GM21367 (cell line): ENCODE data around the gene GPS1.

Experiments used
- ATAC-seq: cut with Tn5 transposase; IDR thresholded peaks from one replicate; pipeline ENCODE4 v1.9.1; 2021; ENCODE audit not compliant: unreplicated experiment

GPS1 gene

DNA sequence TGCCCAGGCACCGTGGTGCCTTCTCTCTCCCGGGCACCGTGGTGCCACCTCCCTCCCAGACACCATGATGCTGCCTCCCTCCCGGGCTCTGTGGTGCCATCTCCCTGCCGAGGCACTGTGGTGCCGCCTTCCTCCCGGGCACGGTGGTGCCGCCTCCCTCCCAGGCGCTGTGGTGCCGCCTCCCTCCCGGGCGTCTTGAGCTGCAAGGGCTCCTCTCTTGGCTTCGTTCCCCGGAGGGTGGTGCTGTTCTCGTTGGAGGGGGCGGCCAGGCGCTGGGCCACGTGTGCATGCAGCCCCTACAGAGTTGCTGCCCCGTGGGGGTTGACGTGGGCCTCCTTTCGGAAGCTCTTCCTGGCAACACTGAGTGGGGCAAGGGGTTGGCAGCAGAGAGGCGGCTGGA, 37.3 kb upstream of the GPS1 start:
- ATAC-seq, result no peak

DNA sequence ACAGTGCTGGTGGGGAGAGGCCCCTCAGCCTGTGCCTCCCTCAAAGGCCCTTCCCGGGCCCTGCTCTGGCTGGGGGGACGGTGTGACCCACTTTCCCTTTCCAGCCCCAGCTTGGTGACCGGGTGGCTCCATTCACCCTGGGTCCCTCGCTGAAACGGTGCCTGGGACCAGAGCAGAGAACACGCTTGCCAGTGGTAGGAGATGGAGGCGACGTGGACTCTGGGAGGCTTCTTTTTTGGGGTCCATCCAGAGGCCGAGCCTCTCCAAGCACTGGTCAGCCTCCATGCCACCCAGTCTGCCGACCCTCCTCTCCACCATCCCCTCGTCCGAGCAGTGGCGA, 36.8 kb upstream of the GPS1 start:
- no peak for ATAC-seq

DNA sequence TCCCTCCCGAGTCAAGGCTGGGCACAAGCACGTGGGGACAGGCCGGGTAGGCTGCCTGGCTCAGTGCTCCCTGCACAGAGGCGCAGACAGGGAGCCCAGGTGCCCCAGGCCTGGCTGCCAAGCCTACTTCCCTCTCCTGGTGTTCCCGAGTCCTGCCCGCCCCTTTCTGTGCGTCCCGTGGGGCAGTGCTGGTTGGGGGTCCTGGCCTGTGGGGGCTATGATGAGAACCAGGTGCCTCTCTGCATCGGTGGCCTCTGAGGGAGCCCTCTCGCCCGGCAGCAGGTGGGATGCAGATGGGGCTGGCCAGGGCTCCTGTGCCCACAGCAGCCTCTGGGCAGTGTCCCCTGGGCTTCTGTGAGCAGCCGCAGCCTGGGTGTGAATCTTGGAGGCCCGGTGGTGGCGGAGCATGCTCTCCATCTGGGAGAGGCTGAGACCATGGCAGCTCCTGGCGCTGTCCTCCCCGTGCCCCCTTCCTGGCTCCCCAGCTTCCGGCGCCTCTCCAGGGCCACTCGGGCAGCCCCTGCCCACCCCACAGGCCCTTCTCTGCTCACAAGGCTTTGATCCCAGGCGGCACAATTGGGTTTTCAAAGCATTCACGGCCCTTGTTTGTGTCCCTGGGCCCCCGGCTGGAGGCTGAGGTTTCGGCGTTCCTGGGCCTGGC, 36.3 kb upstream of the GPS1 start:
- ATAC-seq, result no peak

DNA sequence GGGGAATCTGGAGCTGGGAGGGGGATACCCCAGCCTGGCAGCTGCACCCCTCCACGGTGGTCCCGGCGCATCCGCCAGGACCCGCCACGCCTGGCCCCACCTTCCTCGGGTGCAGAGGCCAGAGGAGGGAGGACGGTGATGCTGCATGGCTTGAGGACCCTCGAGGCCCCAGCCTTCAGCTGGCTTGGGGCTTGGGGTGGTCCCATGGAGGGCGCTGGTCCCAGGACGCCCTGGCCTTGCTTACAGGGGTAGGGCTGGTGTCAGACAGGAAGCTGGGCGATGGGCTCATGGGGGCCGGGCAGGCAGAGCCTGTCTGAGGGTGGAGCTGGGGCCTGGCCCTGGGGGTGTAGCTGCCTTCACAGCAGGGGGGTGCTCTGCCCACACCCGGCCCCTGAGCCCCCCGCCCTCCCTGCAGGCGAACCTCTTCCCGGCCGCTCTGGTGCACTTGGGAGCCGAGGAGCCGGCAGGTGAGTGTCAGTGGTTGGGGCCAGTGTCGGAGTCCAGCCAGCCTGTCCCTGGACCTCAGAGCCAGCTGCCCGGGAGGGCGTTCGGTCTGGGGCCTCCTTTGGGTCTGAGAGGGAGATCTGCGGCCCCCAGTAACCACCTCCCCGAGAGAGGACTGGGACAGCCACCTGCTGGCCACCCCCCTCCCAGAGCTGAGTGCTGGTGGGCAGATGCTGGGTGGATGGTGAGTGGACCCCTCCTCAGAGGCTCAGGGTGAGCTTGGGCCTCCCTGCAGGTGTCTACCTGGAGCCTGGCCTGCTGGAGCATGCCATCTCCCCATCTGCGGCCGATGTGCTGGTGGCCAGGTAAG, 35.4 kb upstream of the GPS1 start:
- no peak for ATAC-seq

DNA sequence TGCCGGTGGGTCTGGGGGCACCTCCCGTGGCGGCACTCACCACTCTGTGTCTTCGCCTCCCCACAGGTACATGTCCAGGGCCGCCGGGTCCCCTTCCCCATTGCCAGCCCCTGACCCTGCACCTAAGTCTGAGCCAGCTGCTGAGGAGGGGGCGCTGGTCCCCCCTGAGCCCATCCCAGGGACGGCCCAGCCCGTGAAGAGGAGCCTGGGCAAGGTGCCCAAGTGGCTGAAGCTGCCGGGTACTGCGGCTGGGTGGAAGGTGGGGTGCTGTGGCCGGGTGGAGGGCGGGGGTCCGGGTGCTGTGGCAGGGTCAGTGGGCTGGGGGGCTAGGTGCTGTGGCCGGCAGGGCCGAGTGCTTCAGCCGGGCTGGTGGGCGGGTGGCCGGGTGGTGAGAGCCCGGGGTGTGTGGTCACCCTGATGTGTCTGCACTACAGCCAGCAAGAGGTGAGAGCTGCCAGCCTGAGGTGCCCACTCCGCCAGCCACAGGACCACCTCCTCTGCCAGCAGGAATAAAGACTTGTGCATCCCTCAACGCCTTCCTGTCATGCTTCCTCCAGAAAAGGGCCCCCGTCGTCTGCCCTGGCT, 34.7 kb upstream of the GPS1 start:
- no peak for ATAC-seq

DNA sequence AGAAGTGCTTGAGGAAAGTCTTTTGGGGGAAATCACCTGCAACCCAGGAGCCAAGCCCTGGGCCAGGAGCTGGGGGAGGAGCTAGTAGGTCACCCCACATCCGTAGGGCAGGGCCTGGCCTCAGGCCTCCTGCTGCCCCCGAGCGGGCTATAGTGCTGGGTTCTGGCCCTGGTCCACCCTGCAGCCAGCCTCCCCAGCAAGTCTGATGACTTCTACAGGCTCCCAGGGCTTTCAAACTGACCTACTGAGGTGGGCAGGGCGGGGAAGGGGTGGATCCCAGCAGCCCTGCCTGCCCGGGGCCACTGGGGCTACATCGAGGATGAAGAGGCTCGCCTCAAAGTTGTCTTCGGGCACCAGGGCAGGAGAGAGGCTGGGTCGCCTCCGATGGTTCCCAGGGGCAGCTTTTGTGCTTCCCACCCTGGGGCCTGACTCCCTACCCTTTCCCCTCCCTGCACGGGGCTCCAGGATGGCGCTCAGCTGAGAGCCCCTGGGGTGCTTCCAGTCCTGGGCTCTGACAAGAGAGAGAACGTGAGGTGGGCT, 34.0 kb upstream of the GPS1 start:
- ATAC-seq, result no peak

DNA sequence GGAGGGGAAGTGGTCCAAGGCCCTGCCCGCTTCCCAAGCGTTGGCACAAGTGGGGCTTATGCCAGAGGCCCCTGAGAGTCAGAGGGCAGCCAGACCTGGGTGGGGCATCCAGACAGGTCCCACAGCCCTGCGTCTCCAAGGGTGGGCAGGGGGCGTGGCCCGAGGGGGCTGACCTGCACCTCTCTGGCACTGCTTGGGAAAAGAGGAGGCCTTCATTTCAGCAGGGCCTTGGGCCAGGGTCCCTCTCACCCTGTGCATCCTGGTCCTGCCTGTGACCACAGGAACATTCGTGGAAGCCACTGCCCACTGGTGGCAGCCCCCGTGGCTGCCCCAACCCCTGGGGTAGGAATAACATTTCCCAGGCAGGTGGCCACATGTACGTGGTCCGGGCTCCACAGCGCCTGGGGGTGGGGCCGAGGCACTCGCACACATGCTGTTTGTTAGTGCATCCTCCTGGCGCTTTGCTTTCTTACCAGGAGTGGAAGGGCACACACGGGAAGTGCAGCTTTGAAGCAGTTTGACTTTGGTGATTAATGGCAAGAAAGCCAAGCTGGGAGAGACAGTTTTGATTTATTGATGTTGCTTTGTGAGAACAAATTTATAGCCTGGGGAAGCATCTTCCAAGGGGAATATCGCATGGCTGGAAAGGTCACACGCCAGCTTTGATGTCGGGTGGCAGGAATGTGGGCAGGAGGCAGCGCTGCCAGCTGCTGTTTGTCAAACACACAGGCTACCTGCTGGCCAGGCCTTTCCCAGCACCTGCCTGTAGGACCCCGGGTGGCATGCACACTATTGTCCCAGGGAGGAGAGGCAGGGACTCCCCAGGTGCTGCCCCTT, 33.3 kb upstream of the GPS1 start:
- ATAC-seq, result no peak

DNA sequence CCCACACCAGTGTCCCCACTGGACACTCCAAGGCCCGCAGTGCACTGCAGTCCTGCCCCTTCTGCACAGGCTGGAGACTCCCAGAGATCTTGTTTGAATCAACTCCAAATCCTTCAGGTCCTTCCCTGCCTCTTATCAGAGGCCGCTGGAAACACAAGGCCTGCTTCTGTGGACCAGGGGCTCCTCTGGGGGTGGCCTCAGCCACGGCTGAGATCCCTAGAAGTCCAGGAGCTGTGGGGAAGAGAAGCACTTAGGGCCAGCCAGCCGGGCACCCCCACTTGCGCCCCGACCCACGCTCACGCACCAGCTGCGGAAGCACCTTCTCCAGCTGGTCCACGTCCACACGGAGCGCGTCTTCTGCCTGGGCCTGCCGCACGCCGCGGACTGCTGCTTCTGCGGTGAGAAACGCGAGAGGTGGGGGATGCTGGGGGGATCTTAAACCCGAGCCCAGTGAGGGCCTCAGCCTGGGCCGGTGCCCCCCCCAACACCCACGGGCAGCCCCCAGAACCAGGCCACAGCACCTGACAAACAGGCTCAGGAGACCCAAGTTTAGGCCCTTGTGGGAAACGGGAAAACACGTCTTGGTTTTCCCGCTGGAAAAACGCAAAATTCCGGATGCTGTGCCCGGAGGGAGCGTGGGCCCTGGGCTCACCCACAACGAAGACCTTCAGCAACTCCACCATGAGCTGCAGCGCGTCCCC, 32.6 kb upstream of the GPS1 start:
- no peak for ATAC-seq

DNA sequence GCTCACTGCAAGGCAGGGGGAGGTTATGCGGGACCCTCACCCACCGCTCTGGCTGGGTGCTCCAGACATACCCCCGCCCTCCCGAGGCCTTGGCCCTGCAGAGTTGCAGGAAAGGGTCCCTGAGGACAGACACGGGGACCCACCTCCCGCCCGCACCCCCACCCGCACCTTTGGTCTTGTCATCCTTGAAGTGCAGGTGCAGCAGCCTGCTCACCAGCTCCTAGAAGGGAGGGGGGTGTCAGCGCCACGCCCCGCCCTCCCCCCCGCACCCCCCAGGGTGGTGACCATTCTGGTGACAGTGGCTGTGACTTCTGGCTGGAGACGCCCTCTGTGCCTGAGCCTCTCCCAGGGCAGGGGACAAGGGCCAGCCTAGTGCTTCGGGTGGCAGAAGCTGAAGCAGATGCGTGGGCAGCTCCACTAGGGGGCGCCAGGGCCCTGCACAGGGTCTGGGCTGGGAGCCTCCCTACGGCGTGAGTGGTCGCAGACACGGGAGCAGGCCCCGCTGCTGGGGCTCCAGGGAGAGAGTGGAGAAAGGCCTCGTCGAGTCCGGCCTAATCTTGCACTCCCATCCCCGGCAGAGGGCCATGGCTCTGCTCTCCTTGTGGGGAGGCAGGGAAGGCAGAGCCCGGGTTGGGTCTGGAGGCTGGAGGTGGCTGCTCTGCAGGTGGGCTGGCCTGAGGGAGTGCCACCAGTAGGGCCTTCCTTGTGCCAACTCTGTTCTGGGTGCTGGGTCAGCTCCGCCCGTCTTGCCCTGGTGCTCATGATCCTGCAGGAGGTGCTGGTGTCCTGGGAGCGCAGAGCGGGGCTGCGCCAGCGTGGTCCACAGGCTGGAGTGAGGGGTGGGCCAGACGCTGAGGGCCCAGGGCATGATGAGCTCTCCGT, 31.8 kb upstream of the GPS1 start:
- ATAC-seq, result no peak

DNA sequence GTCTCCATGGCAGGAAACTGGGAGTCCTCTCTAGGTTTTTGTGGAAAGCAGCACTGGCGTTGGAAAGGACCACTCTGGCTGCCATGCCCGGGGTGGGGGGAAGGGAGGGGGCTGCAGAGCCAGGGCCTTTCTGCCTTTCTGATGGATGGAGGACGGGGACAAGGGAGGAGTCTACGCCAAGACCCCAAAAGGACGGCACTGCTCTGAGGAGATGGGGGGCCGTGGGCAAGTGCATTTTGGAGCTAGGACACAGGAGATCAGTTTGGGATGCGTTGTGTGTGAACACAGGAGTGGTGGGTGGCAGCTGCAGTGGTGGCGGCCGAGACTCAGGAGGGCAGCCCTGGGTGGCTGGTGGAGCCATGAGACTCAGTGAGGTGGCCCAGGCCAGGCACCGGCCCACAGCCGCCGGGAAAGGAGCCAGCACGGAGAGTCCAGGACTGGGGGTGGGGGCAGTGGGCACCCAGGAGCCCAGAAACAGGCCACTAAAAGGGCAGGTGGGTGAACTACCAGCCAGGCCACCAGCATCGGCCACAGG, 31.1 kb upstream of the GPS1 start:
- ATAC-seq, result no peak

DNA sequence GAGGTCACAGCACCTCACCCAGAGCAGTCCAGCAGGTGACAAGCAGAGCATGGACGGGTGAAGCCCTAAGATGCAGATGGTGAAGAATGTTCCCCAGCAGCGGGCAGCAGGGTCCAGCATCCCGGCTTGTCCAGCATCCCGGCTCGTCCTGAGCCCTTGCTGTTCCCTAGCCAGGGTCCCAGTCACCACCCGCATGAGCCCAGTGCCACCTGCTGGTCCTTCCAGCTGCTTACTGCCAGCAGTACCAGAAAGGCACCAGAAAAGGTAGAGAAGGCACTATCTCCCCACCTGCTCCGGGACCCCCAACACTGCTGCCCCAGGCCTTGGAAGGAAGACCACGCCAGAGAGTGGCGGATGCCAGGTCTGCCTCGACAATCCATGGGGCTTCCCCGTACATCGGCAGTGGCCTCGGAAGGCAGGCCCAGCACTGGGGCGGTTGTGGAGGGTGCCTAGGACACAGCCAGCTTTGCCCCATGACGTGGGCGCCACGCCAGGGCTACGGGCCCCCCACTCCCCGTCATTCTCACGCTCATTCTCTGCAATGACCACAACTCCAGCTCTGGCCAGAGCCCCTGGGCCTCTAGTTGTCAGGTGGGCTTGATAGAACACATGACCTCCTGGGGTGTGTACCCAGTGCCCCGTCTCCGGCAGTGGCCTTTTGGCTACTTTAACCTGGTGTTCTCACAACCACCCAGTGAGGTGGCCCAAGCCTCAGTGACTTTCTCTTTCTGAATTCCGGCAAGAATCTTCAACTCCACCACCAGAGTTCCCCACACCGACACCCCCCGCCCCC, 30.4 kb upstream of the GPS1 start:
- ATAC-seq, result no peak

DNA sequence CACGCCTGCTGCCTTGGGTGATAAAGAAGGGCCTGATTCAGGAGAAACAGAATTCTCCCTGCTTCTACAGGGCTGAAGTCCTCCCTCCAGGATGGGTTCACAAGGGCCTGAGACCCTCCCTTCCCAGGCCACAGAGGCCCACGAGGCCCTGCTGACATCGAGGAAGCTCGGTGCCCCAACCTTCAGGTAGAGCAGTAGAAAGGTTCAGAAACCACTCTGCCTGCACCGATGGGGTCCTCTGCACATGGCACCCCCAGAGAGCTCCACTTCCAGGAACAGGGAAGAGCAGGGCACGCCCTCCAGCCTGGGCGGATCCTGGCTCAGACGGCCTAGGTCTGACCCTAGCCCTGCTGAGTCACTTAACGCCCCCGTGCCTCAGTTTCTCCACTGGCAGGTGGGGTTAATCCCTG, 29.8 kb upstream of the GPS1 start:
- no peak for ATAC-seq

DNA sequence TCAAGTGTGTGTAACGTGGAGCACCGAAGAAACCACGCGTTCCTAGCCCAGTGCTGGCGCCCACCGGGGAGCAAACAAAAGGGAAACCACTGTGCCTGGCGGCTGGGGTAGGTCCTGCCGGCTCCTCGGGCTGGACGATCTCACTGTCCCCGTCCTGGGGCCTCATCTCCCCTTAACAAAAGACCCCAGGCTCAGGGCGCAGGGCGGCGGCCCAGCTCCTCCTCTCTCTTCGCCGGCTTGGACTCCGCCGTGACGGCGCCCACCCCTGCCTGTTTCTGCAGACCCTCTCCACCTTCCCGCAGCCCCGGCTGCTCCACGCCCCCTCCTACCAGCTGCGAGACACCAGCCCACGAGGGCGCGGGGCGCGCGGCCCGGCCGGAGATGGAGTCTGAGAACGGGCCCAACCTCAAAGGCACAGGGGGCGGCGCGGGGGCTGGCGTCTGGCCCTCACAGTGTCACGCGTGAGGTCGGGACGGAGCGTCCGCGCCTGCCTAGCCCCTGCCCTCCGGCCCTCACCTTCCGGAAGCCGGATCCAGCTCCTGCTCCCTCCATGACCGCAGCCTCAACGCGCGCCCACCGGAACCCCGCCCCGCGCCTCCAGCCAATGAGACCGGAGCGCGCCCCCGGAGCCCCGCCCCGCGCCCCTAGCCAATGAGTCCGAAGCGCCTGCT, 29.3 kb upstream of the GPS1 start, which contains the start of gene CENPX:
CENPX (minus strand) TSS at position 569 of the 671 bp plus-strand sequence; CDS start at position 552, 17 bp downstream.
- ATAC-seq, result no peak

DNA sequence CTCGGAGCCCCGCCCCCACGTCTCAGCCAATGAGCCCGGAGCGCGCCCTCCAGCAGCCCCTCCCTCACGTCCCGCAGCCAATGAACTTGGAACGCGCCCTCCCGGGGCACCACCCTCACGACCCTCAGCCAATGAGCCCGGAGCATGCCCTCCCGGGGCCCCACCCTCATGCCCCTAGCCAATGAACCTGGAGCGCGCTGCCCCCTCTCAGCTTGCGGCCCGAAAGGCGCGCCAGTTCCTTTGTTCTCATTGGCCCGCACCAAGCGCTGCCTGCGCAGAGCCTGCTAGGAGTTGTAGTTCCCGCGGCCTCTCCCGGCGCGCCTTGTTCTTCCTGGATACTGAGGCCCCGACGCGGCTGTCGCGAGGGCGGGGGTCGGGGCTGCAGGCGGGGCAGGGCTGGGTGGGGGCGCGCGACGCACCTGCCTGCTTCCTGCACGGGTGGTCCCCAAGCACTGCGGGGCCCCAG, 28.7 kb upstream of the GPS1 start, which contains the start of gene LRRC45:
LRRC45 (plus strand) TSS at position 325 of the 466 bp plus-strand sequence. CDS start 339 bp downstream, outside the sequence.
- peak; percentile 78 for ATAC-seq

DNA sequence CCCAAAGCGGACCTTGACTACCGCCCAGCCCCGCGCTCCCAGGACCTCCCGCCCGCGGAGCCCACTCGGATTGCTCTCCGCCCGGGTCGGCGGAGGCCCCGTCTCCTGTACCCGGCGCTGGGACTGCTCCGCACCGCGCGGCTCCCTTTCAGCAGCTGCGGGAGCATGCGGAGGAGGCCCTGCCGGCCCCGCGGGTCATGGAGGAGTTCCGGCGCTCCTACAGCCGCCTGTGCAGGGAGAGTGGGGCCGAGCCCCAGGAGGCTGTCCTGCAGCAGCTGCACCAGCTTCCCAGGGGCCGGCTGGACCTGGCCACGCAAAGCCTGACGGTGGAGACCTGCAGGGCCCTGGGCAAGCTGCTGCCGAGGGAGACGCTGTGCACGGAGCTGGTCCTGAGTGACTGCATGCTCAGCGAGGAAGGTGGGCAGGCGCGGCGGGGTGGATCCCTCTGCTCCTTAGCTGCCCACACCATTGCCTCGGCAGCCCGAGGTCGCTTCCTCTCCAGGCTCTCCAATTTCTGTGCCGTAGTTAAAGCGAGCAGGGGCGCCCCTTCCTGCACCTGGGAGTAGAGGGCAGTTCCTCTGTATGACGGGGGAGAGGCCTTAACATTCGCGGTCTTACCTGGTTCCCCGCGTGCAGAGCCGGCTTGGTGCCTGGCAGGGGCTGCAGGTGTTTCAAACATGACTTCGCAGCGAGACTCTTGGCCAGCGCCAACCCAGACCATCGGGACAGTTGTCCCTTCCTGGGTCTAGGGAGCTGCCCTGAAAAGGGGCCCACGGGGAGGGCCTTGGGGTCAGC, 28.1 kb upstream of the GPS1 start:
- ATAC-seq, result peak; percentile 5

DNA sequence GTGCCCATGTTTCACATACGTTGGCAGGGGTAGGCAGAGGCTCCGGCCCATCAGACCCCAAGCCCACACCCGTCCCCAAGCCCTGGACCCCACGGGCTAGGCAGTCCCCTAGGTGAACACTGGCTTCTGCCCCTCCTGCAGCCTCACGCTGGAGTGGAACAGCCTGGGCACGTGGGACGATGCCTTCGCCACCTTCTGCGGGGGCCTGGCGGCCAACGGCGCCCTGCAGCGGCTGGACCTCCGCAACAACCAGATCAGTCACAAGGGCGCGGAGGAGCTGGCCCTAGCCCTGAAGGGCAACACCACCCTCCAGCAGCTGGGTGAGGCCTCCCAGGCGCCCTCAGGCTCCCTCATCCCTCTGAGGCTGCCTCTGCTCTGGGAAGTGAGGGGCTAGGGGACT, 26.8 kb upstream of the GPS1 start:
- no peak for ATAC-seq
